CD4-positive, alpha-beta T cell treated with Interleukin-4 for 1 hour (primary cell): Measurements from ENCODE around the gene SDCBP2.

Source experiments
- DNase-seq, 2 donors: peaks; one replicate each; pipeline ENCODE4 v3.0.0-alpha.2; 2020 to 2022

SDCBP2 gene

GRCh38 chr20:1328680-1329330, at the start of gene SDCBP2:
Gene SDCBP2, minus strand, starts transcription at chr20:1329139. Its CDS starts 8,723 bp downstream, at chr20:1320416.
- no peak for DNase-seq

- no peak for DNase-seq
These were observed 49.8 kb upstream of the SDCBP2 start for GRCh38 chr20:1378735-1379125.

GRCh38 chr20:1377984-1378734, 49.2 kb upstream of the SDCBP2 start:
- no peak for DNase-seq

- DNase-seq = no peak
These were observed 48.5 kb upstream of the SDCBP2 start for GRCh38 chr20:1377341-1377871.

GRCh38 chr20:1376408-1377270, 47.7 kb upstream of the SDCBP2 start:
- DNase-seq = peak; percentile 26 to 61

GRCh38 chr20:1376007-1376406, 47.1 kb upstream of the SDCBP2 start:
- peak in 1 of 2 donors; percentile 39 for DNase-seq

- DNase-seq = no peak
These were observed 46.6 kb upstream of the SDCBP2 start for GRCh38 chr20:1375515-1375914.

GRCh38 chr20:1374246-1374645, 45.3 kb upstream of the SDCBP2 start:
- no peak for DNase-seq

- no peak for DNase-seq
These were observed 44.7 kb upstream of the SDCBP2 start for GRCh38 chr20:1373614-1374013.

GRCh38 chr20:1373036-1373435, 44.1 kb upstream of the SDCBP2 start:
- no peak for DNase-seq

GRCh38 chr20:1371830-1372539, 43.0 kb upstream of the SDCBP2 start:
- DNase-seq = no peak

- DNase-seq = no peak
These were observed 42.4 kb upstream of the SDCBP2 start for GRCh38 chr20:1371202-1371782.

GRCh38 chr20:1370548-1371110, 41.7 kb upstream of the SDCBP2 start:
- no peak for DNase-seq

GRCh38 chr20:1369970-1370369, 41.0 kb upstream of the SDCBP2 start:
- DNase-seq = no peak

- no peak for DNase-seq
These were observed 39.7 kb upstream of the SDCBP2 start for GRCh38 chr20:1368448-1369199.

GRCh38 chr20:1367479-1367878, 38.5 kb upstream of the SDCBP2 start:
- DNase-seq = no peak

- DNase-seq = peak in 1 of 2 donors; percentile 29
These were observed 35.2 kb upstream of the SDCBP2 start for GRCh38 chr20:1364106-1364505.

GRCh38 chr20:1363522-1363921, 34.6 kb upstream of the SDCBP2 start:
- DNase-seq = no peak

GRCh38 chr20:1362484-1362883, 33.5 kb upstream of the SDCBP2 start:
- DNase-seq = no peak

- DNase-seq = no peak
These were observed 31.3 kb upstream of the SDCBP2 start for GRCh38 chr20:1360094-1360846.
